ENCODE data around the gene SLC25A1.

- TF ChIP-seq MXD4 (CRISPR knock-in tag; IDR thresholded peaks at IDR 0.05; ENCODE audit: borderline replicate concordance) (no peak), FOXJ3 (CRISPR knock-in tag; IDR thresholded peaks at IDR 0.05; ENCODE audit: borderline replicate concordance) (no peak), CTCF (IDR thresholded peaks at IDR 0.05) (no peak), SP1 (CRISPR knock-in tag; conservative IDR thresholded peaks at IDR 0.05) (no peak)
These were observed 27.8 kb upstream of the SLC25A1 start for GRCh38 chr22:19206287-19206686.
